ENCODE results near the gene DIPK1B. TPM values are rescaled to one million over a fixed set of nuclear protein-coding genes. Genes with fewer than 3 reads are reported as not detected.

Gene DIPK1B
- total and polyA plus RNA-seq, 2 experiments from 2014 or later, result 162 to 188 TPM

- Histone ChIP-seq H3K4me1 (ENCODE audit: low read depth) (peaks cover 12% of the 10 kb centered on the region), H3K27me3 (no peaks in the 10 kb centered on the region), H3K9me3 (ENCODE audit: low read depth) (no peaks in the 10 kb centered on the region), H3K27ac (peak overlapping the region; percentile 26), H3K4me3 (peak overlapping the region; percentile 33), H3K36me3 (no peaks in the 10 kb centered on the region)
- no peak for TF ChIP-seq CTCF (IDR thresholded peaks at IDR 0.05; ENCODE audit: low read depth, low read length)
- peak in 1 of 2 donors; percentile 60 for DNase-seq (ENCODE audit: low read depth in 1 of 2, low spot score in 1 of 2)
Measured at GRCh38 chr9:136665704-136666371, 46.5 kb upstream of the DIPK1B start.

- H3K4me3 ChIP-seq, result peak overlapping the region; percentile 33
- peaks cover 12% of the 10 kb centered on the region for H3K4me1 ChIP-seq (ENCODE audit: low read depth)
- no peak for TF ChIP-seq CTCF (IDR thresholded peaks at IDR 0.05; ENCODE audit: low read depth, low read length)
- DNase-seq (ENCODE audit: low read depth in 1 of 2, low spot score in 1 of 2), result peak in 1 of 2 donors; percentile 59
- H3K27ac ChIP-seq, result peak overlapping the region; percentile 32
- H3K27me3 ChIP-seq, result no peaks in the 10 kb centered on the region
- no peaks in the 10 kb centered on the region for H3K36me3 ChIP-seq
- no peaks in the 10 kb centered on the region for H3K9me3 ChIP-seq (ENCODE audit: low read depth)
Measured at GRCh38 chr9:136666372-136667213, 45.8 kb upstream of the DIPK1B start.

- peaks cover 12% of the 10 kb centered on the region for H3K4me1 ChIP-seq (ENCODE audit: low read depth)
- no peaks in the 10 kb centered on the region for H3K27me3 ChIP-seq
- H3K4me3 ChIP-seq, result no peak overlapping the region
- peak overlapping the region; percentile 32 for H3K27ac ChIP-seq
- no peaks in the 10 kb centered on the region for H3K9me3 ChIP-seq (ENCODE audit: low read depth)
- no peaks in the 10 kb centered on the region for H3K36me3 ChIP-seq
- no peak for DNase-seq (ENCODE audit: low read depth in 1 of 2, low spot score in 1 of 2)
- no peak for TF ChIP-seq CTCF (IDR thresholded peaks at IDR 0.05; ENCODE audit: low read depth, low read length)
Measured at GRCh38 chr9:136667214-136667939, 45.0 kb upstream of the DIPK1B start.

- H3K36me3 ChIP-seq, result no peaks in the 10 kb centered on the region
- no peak overlapping the region for H3K4me3 ChIP-seq
- no peak for DNase-seq (ENCODE audit: low read depth in 1 of 2, low spot score in 1 of 2)
- peaks cover 12% of the 10 kb centered on the region for H3K4me1 ChIP-seq (ENCODE audit: low read depth)
- TF ChIP-seq CTCF (IDR thresholded peaks at IDR 0.05; ENCODE audit: low read depth, low read length), result no peak
- no peaks in the 10 kb centered on the region for H3K9me3 ChIP-seq (ENCODE audit: low read depth)
- no peaks in the 10 kb centered on the region for H3K27me3 ChIP-seq
- no peak overlapping the region for H3K27ac ChIP-seq
Measured at GRCh38 chr9:136667940-136668760, 44.2 kb upstream of the DIPK1B start.
